H1 (cell line): ENCODE data around the gene CCDC184. TPM values are rescaled to one million over a fixed set of nuclear protein-coding genes. Genes with fewer than 3 reads are reported as not detected.

Experiments
- POLR2AphosphoS5 ChIP-seq: IDR thresholded peaks from 2 replicates; pipeline ENCODE4 v1.6.1; 2011; ENCODE audit warnings: low read depth, low read length
- RXRA ChIP-seq: IDR thresholded peaks from 2 replicates; pipeline ENCODE4 v1.6.1; 2011; ENCODE audit warnings: low read depth, mild to moderate bottlenecking, low read length, moderate library complexity; ENCODE audit not compliant: insufficient read depth
- SAP30 ChIP-seq: fragments of 300-600 bp; sonication (generic); IDR thresholded peaks from 2 replicates; pipeline ENCODE4 v1.7.1; 2012; ENCODE audit warnings: low read length, moderate library complexity, mild to moderate bottlenecking, inconsistent platforms; ENCODE audit not compliant: insufficient read depth, insufficient replicate concordance
- SIX5 ChIP-seq: IDR thresholded peaks from 2 replicates; pipeline ENCODE4 v1.6.1; 2011; ENCODE audit warnings: mild to moderate bottlenecking, low read depth, low read length
- YY1 ChIP-seq: IDR thresholded peaks from 2 replicates; pipeline ENCODE4 v1.6.1; 2011; ENCODE audit warnings: low read depth, mild to moderate bottlenecking, low read length
- polyA plus RNA-seq, 7 experiments: library from polyadenylated mRNA; depleted of rRNA in 3 of 7; stranded (reverse) in 5 of 7; unstranded in 2 of 7; fragments of >200 nt in 5 of 7; fragments of 200-250 nt in 2 of 7; gene quantifications; 1 replicate in 5 of 7; 2 replicates in 1 of 7; 4 replicates in 1 of 7; pipeline versions ENCODE4 v1.2.1 to v1.2.3, GENCODE V29; 2011 to 2013; ENCODE audit warnings: missing spikeins in 2 of 7, mixed read lengths in 2 of 7
- total RNA-seq: library from RNA; stranded (reverse); fragmentation: NEBNext Ultra II Directional; extraction: Animal tissue kit (Norgen Biotek cat#: 25700); gene quantifications from 2 replicates; pipeline ENCODE4 v1.2.1, GENCODE V29; 2021
- TF ChIP-seq, protein P1 (sequence below): IDR thresholded peaks from 2 replicates; pipeline ENCODE4 v1.6.1; 2012; ENCODE audit warnings: inconsistent platforms
- TF ChIP-seq, protein P2 (sequence below): IDR thresholded peaks from 2 replicates; pipeline ENCODE4 v1.6.1; 2011; ENCODE audit warnings: low read length, improper control_type of control experiment

The CCDC184 gene
- total and polyA plus RNA-seq, 2 of the 8 experiments (the other 6 are each of a cell fraction or from before 2014, with no cell fraction given), result 2.2 to 3.0 TPM

DNA sequence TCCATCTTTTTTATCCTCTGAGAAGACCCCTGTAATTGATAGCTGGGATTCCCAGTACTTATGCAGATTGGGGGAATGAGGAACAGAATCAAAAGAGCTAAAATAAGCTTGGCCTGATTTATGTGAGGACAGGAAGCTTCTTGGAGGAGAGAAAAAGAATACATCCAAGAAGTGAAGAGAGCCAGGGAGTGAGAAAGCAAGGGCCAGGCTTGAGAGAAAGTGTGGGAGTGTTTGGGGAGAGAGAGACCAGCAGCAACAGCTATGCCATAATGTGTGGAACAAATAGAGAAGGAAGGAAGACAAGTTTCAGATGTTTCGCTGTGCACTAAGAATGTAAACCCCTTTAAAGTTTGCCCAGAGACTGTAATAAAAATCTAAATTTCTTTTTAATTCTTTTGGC, 4.0 kb upstream of the CCDC184 start (continued):
- TF ChIP-seq, protein P1, sequence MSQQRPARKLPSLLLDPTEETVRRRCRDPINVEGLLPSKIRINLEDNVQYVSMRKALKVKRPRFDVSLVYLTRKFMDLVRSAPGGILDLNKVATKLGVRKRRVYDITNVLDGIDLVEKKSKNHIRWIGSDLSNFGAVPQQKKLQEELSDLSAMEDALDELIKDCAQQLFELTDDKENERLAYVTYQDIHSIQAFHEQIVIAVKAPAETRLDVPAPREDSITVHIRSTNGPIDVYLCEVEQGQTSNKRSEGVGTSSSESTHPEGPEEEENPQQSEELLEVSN, result no peak
- TF ChIP-seq POLR2AphosphoS5, result no peak
- TF ChIP-seq, protein P2, sequence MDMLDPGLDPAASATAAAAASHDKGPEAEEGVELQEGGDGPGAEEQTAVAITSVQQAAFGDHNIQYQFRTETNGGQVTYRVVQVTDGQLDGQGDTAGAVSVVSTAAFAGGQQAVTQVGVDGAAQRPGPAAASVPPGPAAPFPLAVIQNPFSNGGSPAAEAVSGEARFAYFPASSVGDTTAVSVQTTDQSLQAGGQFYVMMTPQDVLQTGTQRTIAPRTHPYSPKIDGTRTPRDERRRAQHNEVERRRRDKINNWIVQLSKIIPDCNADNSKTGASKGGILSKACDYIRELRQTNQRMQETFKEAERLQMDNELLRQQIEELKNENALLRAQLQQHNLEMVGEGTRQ, result no peak
- TF ChIP-seq SAP30, result no peak
- TF ChIP-seq YY1, result no peak
- no peak for TF ChIP-seq SIX5
- no peak for TF ChIP-seq RXRA
- TF ChIP-seq, all 59 proteins: peak for 0
